H1 (cell line): ENCODE results near the gene NEU4. TPM values are rescaled to one million over a fixed set of nuclear protein-coding genes. Genes with fewer than 3 reads are reported as not detected.

ENCODE experiments used
- CTCF ChIA-PET: fragments of 300-600 bp; sonication (Branson Sonifier 250); formaldehyde crosslinking; loops from one replicate; lab custom pipeline; 2021; ENCODE audit not compliant: partially characterized antibody; lab: Charles Lee
- POLR2A ChIA-PET: fragments of 300-600 bp; sonication (Branson Sonifier 250); formaldehyde crosslinking; loops from one replicate; lab custom pipeline; 2021; ENCODE audit warnings: inconsistent platforms; ENCODE audit not compliant: partially characterized antibody; lab: Charles Lee
- DNase-seq, 2 experiments: peaks; one replicate each; pipeline versions ENCODE4 v3.0.0 to v3.0.0-alpha.2; 2010 to 2022; ENCODE audit warnings: low spot score in 2 of 2, low read depth in 1 of 2, mixed read lengths in 1 of 2
- FAIRE-seq: peaks from 2 replicates; lab custom pipeline; 2011; peaks lifted over from hg19 to GRCh38; lab: Jason Lieb, UNC
- H2AFZ ChIP-seq: 2 replicates; pipeline ENCODE4 v1.8.1; 2012; ENCODE audit warnings: low read length, inconsistent platforms
- H2AK5ac ChIP-seq: 2 replicates; pipeline ENCODE4 v1.6.1; 2013; ENCODE audit warnings: low read depth, low read length
- H2BK120ac ChIP-seq: replicated peaks from 2 replicates; pipeline ENCODE3; 2013; ENCODE audit warnings: low read depth, low read length, inconsistent platforms
- H2BK12ac ChIP-seq: 2 replicates; pipeline ENCODE4 v1.6.1; 2013; ENCODE audit warnings: low read depth, low read length
- H2BK15ac ChIP-seq: 2 replicates; pipeline ENCODE4 v1.6.1; 2013; ENCODE audit warnings: low read length
- H2BK20ac ChIP-seq: 2 replicates; pipeline ENCODE4 v1.6.1; 2013; ENCODE audit warnings: low read length
- H2BK5ac ChIP-seq: 2 replicates; pipeline ENCODE4 v1.6.1; 2013; ENCODE audit warnings: low read depth, low read length
- H3K14ac ChIP-seq: 2 replicates; pipeline ENCODE4 v1.6.1; 2013; ENCODE audit warnings: inconsistent platforms; ENCODE audit not compliant: insufficient read length
- H3K18ac ChIP-seq: 2 replicates; pipeline ENCODE4 v1.6.1; 2013; ENCODE audit warnings: low read length; ENCODE audit errors: extremely low read depth
- H3K23ac ChIP-seq: 2 replicates; pipeline ENCODE4 v1.6.1; 2013; ENCODE audit warnings: inconsistent platforms; ENCODE audit not compliant: insufficient read length
- H3K23me2 ChIP-seq: 2 replicates; pipeline ENCODE4 v1.6.1; 2013; ENCODE audit warnings: low read depth, low read length
- H3K27ac ChIP-seq: 2 replicates; pipeline ENCODE4 v1.6.1; 2011; ENCODE audit warnings: low read depth, low read length, inconsistent platforms
- H3K27me3 ChIP-seq, 4 experiments: replicated peaks in 1 of 4; 1 replicate in 1 of 4; 2 replicates in 3 of 4; pipeline versions ENCODE4 v1.6.1 to v1.8.1; 2011 to 2013; ENCODE audit warnings: low read length in 3 of 4, mild to moderate bottlenecking in 3 of 4, inconsistent platforms in 2 of 4, mixed read lengths in 2 of 4, moderate library complexity in 1 of 4; ENCODE audit not compliant: control insufficient read depth in 3 of 4, insufficient read depth in 3 of 4; ENCODE audit errors: extremely low read depth in 1 of 4
- H3K36me3 ChIP-seq, 4 experiments: 2 replicates each; pipeline versions ENCODE4 v1.6.1 to v1.8.1; 2011 to 2013; ENCODE audit warnings: mild to moderate bottlenecking in 4 of 4, low read length in 3 of 4, moderate library complexity in 2 of 4, control low read depth in 1 of 4, inconsistent platforms in 1 of 4; ENCODE audit not compliant: insufficient read depth in 4 of 4, control insufficient read depth in 2 of 4
- H3K4ac ChIP-seq: replicated peaks from 2 replicates; pipeline ENCODE3; 2013; ENCODE audit warnings: low read length, low read depth, mixed read lengths, inconsistent platforms; ENCODE audit not compliant: insufficient read length
- H3K4me1 ChIP-seq, 4 experiments: replicated peaks in 1 of 4; 1 replicate in 1 of 4; 2 replicates in 3 of 4; pipeline versions ENCODE4 v1.6.1 to v1.8.1; 2011 to 2013; ENCODE audit warnings: low read length in 3 of 4, inconsistent platforms in 2 of 4, mixed read lengths in 1 of 4; ENCODE audit not compliant: insufficient read depth in 4 of 4, control insufficient read depth in 3 of 4
- H3K4me2 ChIP-seq, 2 experiments: 2 replicates each; pipeline versions ENCODE4 v1.6.1 to v1.8.1; 2011 to 2013; ENCODE audit warnings: low read depth in 2 of 2, low read length in 2 of 2, control low read depth in 1 of 2, inconsistent platforms in 1 of 2, mild to moderate bottlenecking in 1 of 2; ENCODE audit not compliant: insufficient read depth in 1 of 2
- H3K4me3 ChIP-seq, 4 experiments: fragments of 200-600, 300-600 bp in 1 of 4; sonication (generic), shearing (Covaris generic), sonication (Bioruptor Twin) in 1 of 4; 2 replicates each; pipeline versions ENCODE4 v1.5.1 to v1.8.1; 2011 to 2016; ENCODE audit warnings: low read length in 4 of 4, low read depth in 3 of 4, control low read depth in 2 of 4, inconsistent platforms in 2 of 4, mild to moderate bottlenecking in 2 of 4, mixed read lengths in 1 of 4, moderate library complexity in 1 of 4; ENCODE audit not compliant: insufficient read depth in 2 of 4; ENCODE audit errors: extremely low read depth in 1 of 4
- H3K56ac ChIP-seq: replicated peaks from 2 replicates; pipeline ENCODE3; 2013; ENCODE audit warnings: low read depth, mild to moderate bottlenecking, mixed read lengths, low read length, inconsistent platforms; ENCODE audit not compliant: insufficient read length
- H3K79me1 ChIP-seq: 2 replicates; pipeline ENCODE4 v1.6.1; 2013; ENCODE audit warnings: low read depth, low read length, control low read depth
- H3K79me2 ChIP-seq, 2 experiments: 2 replicates each; pipeline versions ENCODE4 v1.6.1 to v1.8.1; 2012 to 2013; ENCODE audit warnings: low read length in 2 of 2, mild to moderate bottlenecking in 2 of 2, inconsistent platforms in 1 of 2; ENCODE audit not compliant: insufficient read depth in 2 of 2, control insufficient read depth in 1 of 2
- H3K9ac ChIP-seq, 4 experiments: replicated peaks in 1 of 4; 1 replicate in 1 of 4; 2 replicates in 3 of 4; pipeline versions ENCODE4 v1.6.1 to v1.8.1; 2011 to 2013; ENCODE audit warnings: low read depth in 3 of 4, low read length in 3 of 4, control low read depth in 2 of 4, mild to moderate bottlenecking in 2 of 4, moderate library complexity in 2 of 4, inconsistent platforms in 1 of 4; ENCODE audit errors: extremely low read depth in 1 of 4
- H3K9me3 ChIP-seq, 2 experiments: 2 replicates each; pipeline versions ENCODE4 v1.6.1 to v1.8.1; 2012 to 2013; ENCODE audit warnings: mild to moderate bottlenecking in 2 of 2, moderate library complexity in 2 of 2, control low read depth in 1 of 2, inconsistent platforms in 1 of 2, low read depth in 1 of 2, low read length in 1 of 2, mixed read lengths in 1 of 2; ENCODE audit not compliant: insufficient read depth in 2 of 2
- H4K20me1 ChIP-seq, 2 experiments: replicated peaks in 1 of 2; 2 replicates each; pipeline versions ENCODE3 to v1.8.1; 2011 to 2013; ENCODE audit warnings: inconsistent platforms in 2 of 2, low read length in 2 of 2, mild to moderate bottlenecking in 1 of 2; ENCODE audit not compliant: insufficient read depth in 2 of 2, control insufficient read depth in 1 of 2
- H4K5ac ChIP-seq: 2 replicates; pipeline ENCODE4 v1.6.1; 2013; ENCODE audit warnings: low read length, low read depth, mixed read lengths, inconsistent platforms; ENCODE audit not compliant: insufficient read length
- H4K8ac ChIP-seq: 2 replicates; pipeline ENCODE4 v1.8.0; 2013; ENCODE audit warnings: mild to moderate bottlenecking, moderate library complexity, low read length, inconsistent platforms; ENCODE audit not compliant: insufficient read depth; ENCODE audit errors: extremely low read depth
- H4K91ac ChIP-seq: replicated peaks from 2 replicates; pipeline ENCODE3; 2013; ENCODE audit warnings: low read length, mixed read lengths, inconsistent platforms; ENCODE audit not compliant: insufficient read length
- GABPA ChIP-seq: IDR thresholded peaks from 2 replicates; pipeline ENCODE4 v1.6.1; 2011; ENCODE audit warnings: mild to moderate bottlenecking, low read length, moderate library complexity, borderline replicate concordance; ENCODE audit not compliant: insufficient read depth
- RAD21 ChIP-seq, 2 experiments: IDR thresholded peaks in 1 of 2; conservative IDR thresholded peaks in 1 of 2; 2 replicates each; pipeline ENCODE4 v1.6.1; 2011; ENCODE audit warnings: low read depth in 2 of 2, low read length in 2 of 2, improper control_type of control experiment in 1 of 2, inconsistent platforms in 1 of 2, mild to moderate bottlenecking in 1 of 2, moderate library complexity in 1 of 2
- SP4 ChIP-seq: IDR thresholded peaks from 2 replicates; pipeline ENCODE4 v1.6.1; 2012; ENCODE audit warnings: low read length, inconsistent platforms
- WGBS, 2 experiments: shearing (Covaris generic) in 1 of 2; methylation state at CpG; one replicate each; pipeline versions ENCODE4 v1.1.6 to v1.1.7; 2013 to 2015; ENCODE audit warnings: low lambda C conversion rate in 2 of 2, mixed read lengths in 2 of 2, inconsistent platforms in 1 of 2, low coverage in 1 of 2, missing lambda C conversion rate in 1 of 2; ENCODE audit not compliant: insufficient replicate concordance in 2 of 2, insufficient coverage in 1 of 2, insufficient read length in 1 of 2; ENCODE audit errors: extremely low coverage in 1 of 2, missing lambda C conversion rate in 1 of 2; 5-methylcytosine and 5-hydroxymethylcytosine counted together
- polyA plus RNA-seq, 7 experiments: library from polyadenylated mRNA; depleted of rRNA in 3 of 7; stranded (reverse) in 5 of 7; unstranded in 2 of 7; fragments of >200 nt in 5 of 7; fragments of 200-250 nt in 2 of 7; gene quantifications; 1 replicate in 5 of 7; 2 replicates in 1 of 7; 4 replicates in 1 of 7; pipeline versions ENCODE4 v1.2.1 to v1.2.3, GENCODE V29; 2011 to 2013; ENCODE audit warnings: missing spikeins in 2 of 7, mixed read lengths in 2 of 7
- total RNA-seq: library from RNA; stranded (reverse); fragmentation: NEBNext Ultra II Directional; extraction: Animal tissue kit (Norgen Biotek cat#: 25700); gene quantifications from 2 replicates; pipeline ENCODE4 v1.2.1, GENCODE V29; 2021

The NEU4 gene
- total and polyA plus RNA-seq, 2 of the 8 experiments (the other 6 are each of a cell fraction or from before 2014, with no cell fraction given) = 0.32 to 0.50 TPM

GRCh38 chr2:241855888-241856422 lies 47.0 kb downstream of the NEU4 start:
- H3K27me3 ChIP-seq = no peaks in the 10 kb centered on the region
- H3K56ac ChIP-seq = no peak overlapping the region
- CTCF ChIA-PET = interaction anchor here (1.0 to 1.3 kb wide), 3 partner anchors 11 to 22 kb away, joined by 3 read pairs; no protein-coding TSS in a partner anchor
- no peaks in the 10 kb centered on the region for H4K20me1 ChIP-seq
- H4K8ac ChIP-seq = no peak overlapping the region; the same call in 1 of the 2 replicates
- no peak overlapping the region for H2AK5ac ChIP-seq
- H2AFZ ChIP-seq = no peak overlapping the region
- POLR2A ChIA-PET = interaction anchor here (0.8 kb wide), 1 partner anchor 154 kb away, joined by 3 read pairs; the partner anchor contains the start of gene ING5
- DNase-seq (no peak), FAIRE-seq (no peak)
- no peak overlapping the region for H2BK120ac ChIP-seq
- H2BK12ac ChIP-seq = no peak overlapping the region
- no peak overlapping the region for H3K4me3 ChIP-seq
- H4K91ac ChIP-seq = no peak overlapping the region
- H4K5ac ChIP-seq = no peak overlapping the region
- H3K79me1 ChIP-seq = no peaks in the 10 kb centered on the region
- no peak overlapping the region for H2BK20ac ChIP-seq
- no peak overlapping the region for H3K23ac ChIP-seq
- H3K4me2 ChIP-seq = no peak overlapping the region
- no peaks in the 10 kb centered on the region for H3K9me3 ChIP-seq
- H3K36me3 ChIP-seq = no peaks in the 10 kb centered on the region
- H3K9ac ChIP-seq = no peak overlapping the region
- H3K23me2 ChIP-seq = peaks cover under 1% of the 10 kb centered on the region; the same call in 1 of the 2 replicates
- no peak overlapping the region for H3K14ac ChIP-seq
- no peak overlapping the region for H3K27ac ChIP-seq
- H2BK5ac ChIP-seq = no peak overlapping the region
- peaks cover 0 to 13% (median 6%) of the 10 kb centered on the region in 4 experiments; a peak in 6 of 7 replicates for H3K4me1 ChIP-seq
- no peaks in the 10 kb centered on the region for H3K79me2 ChIP-seq
- H2BK15ac ChIP-seq = no peak overlapping the region
- H3K18ac ChIP-seq = no peak overlapping the region
- TF ChIP-seq RAD21 (IDR thresholded peaks at IDR 0.05 in 1 of 2, conservative IDR thresholded peaks at IDR 0.05 in 1 of 2; ENCODE audit: low read depth in 2 of 2, low read length in 2 of 2) (no peak), SP4 (no peak), GABPA (no peak)
- WGBS, 2 experiments = 86% methylated on average over 20 of the region's 20 CpGs; no CpG with 5 or more reads in 1 of the 2 experiments
- no peak overlapping the region for H3K4ac ChIP-seq
